ENCODE measurements around the gene DNM1. TPM values are rescaled to one million over a fixed set of nuclear protein-coding genes. Genes with fewer than 3 reads are reported as not detected.

DNM1 gene
- total RNA-seq, 4 donors from 2014 or later: 6.9 to 11.4 (median 9.0) TPM

DNA sequence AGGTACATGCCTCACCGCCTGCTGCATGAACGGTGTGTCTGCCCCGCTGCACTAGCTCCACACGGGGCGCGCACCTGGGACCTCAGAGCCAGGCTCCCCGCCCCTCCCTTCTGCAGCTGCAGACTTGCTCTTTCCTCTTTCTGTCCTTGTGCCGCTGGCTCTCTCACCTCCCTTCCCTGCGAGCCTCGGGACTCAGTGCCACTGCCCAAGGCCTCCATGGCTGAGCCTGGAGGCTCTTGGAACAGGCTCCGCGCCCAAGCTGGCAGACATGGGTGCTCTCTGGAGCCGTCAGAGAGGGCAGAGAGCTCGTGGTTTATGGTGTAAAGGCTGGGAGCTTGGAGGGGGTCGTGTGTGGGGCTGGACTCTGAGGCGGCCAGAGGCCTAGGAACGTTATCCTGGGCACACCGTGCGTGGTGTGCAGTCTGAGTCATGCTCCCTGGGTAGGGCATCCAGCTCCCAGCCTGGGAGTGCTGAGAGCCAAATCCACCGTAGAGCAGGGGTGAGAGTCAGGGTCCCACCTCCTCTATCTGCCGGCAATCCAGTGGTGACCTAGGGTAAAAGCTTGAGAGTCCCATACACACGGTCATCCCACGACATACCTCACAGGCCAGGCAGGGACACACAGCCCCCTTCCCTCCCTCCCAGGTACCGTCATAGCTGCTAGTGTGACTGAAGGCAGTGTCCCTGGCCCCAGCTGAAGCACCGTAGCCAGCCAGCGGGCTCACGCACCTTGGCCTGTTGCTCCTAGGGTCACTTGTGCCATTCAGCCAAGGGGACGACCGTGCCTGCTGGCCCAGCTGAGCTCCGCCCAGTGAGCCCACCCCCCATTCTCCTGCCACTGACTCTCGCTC is 50.2 kb downstream of the DNM1 start:
- TF ChIP-seq, protein P1, sequence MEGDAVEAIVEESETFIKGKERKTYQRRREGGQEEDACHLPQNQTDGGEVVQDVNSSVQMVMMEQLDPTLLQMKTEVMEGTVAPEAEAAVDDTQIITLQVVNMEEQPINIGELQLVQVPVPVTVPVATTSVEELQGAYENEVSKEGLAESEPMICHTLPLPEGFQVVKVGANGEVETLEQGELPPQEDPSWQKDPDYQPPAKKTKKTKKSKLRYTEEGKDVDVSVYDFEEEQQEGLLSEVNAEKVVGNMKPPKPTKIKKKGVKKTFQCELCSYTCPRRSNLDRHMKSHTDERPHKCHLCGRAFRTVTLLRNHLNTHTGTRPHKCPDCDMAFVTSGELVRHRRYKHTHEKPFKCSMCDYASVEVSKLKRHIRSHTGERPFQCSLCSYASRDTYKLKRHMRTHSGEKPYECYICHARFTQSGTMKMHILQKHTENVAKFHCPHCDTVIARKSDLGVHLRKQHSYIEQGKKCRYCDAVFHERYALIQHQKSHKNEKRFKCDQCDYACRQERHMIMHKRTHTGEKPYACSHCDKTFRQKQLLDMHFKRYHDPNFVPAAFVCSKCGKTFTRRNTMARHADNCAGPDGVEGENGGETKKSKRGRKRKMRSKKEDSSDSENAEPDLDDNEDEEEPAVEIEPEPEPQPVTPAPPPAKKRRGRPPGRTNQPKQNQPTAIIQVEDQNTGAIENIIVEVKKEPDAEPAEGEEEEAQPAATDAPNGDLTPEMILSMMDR (IDR thresholded peaks at IDR 0.05): no peak
- no peak for TF ChIP-seq POLR2A (IDR thresholded peaks at IDR 0.05)
- no peak for DNase-seq (ENCODE audit: low spot score in 2 of 2)
- H3K4me3 ChIP-seq (ENCODE audit: low read depth, poor library complexity, severe bottlenecking): no peak overlapping the region
- intact Hi-C loops (cut with DNase I; ENCODE audit: low total_unique reads): no loop called here
- 61 to 73% methylated on average over 29 to 31 of the region's 31 CpGs for WGBS, 2 donors

DNA sequence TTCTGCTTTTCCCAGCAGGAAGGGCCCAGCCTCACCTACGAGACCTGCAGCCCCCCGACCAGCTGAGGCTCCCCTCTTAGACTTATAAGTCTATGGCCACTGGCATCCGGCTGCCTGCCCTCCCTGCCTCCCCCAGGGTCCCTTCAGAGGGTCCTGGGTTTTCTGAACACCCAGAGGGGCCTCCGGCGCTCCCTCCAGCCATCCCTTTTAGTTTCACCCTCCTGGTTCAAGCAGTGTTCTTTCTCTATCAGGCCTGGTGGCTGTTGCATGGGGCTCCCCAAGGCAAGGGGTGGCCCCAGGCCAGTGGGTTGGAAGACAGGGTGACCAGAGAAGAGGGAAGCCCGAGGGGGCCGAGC is 50.8 kb downstream of the DNM1 start:
- intact Hi-C loops (cut with DNase I; ENCODE audit: low total_unique reads): no loop called here
- 66 to 70% methylated on average over 7 of the region's 7 CpGs for WGBS, 2 donors

DNA sequence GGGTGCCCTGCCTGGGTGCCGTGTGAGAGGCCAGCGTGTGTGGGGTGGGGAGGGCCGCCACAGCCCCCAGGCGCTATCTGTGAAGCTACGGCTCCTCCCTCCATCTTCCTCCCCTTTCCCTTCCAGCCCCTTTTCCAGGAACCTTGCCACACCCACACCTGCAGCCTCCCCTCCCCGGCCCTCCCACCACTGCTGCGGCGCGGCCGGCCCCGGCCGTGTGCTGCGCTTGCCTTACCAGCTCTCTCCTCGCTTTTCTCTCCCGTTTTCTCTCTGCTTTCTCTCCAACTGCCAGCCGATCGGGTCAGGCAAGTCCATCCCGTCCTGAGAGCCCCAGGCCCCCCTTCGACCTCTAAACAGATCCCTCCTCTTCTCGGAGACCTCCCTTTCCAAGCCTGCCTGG is 51.2 kb downstream of the DNM1 start:
- TF ChIP-seq POLR2A (IDR thresholded peaks at IDR 0.05): no peak
- TF ChIP-seq, protein P1 (IDR thresholded peaks at IDR 0.05): no peak
- intact Hi-C loops (cut with DNase I; ENCODE audit: low total_unique reads): no loop called here
- 47 to 56% methylated on average over 20 of the region's 20 CpGs for WGBS, 2 donors
- no peak for DNase-seq (ENCODE audit: low spot score in 2 of 2)
- H3K4me3 ChIP-seq (ENCODE audit: low read depth, poor library complexity, severe bottlenecking): no peak overlapping the region

More for the DNA sequence above, 50.8 kb downstream of the DNM1 start:
- no peak for TF ChIP-seq POLR2A (IDR thresholded peaks at IDR 0.05)
- TF ChIP-seq, protein P1 (IDR thresholded peaks at IDR 0.05): no peak
- H3K4me3 ChIP-seq (ENCODE audit: low read depth, poor library complexity, severe bottlenecking): no peak overlapping the region
- no peak for DNase-seq (ENCODE audit: low spot score in 2 of 2)

DNA sequence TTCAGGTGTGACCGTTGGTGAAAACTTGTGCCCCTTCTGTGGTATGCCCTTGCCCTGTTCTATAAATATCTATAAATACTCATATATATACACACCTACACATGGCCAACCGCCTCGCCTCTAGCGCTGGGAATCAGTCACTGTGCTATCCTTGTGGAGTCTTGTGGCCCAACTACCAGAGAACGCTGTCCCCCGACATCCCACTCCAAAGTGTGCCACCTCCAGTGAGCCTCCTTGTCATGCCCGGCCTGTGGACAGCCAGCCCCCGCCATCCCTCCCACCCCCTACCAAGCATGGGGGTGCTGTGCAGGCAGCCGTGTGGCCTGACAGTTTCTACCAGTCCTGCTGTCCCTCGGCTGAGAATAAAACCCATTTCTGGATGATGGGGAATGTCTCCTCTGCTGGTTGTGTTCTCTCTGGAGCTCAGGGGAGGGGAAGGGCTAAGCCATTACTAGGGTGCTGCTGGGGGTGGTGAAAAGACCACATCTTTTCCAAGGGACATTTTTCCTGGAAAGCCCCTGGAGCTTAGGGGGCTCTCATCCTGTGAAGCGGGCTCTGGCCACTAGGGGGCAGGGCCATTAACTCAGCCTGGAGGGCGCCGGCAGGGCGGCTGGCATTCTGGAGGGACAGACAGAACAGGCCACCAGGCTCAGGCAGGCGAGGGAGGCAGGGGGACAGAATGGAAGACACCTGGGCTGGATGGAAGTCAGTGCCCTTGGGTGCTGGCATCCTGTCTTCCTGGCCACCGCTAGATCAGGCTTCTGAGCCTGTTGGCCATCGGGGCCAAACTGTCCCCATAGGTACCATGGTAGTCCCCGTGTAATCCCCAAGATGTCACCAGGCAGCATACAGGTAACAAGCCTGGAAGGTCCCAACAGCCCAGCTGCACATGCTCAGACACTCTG is 51.9 kb downstream of the DNM1 start:
- H3K4me3 ChIP-seq (ENCODE audit: low read depth, poor library complexity, severe bottlenecking): no peak overlapping the region
- WGBS, 2 donors: 59 to 62% methylated on average over 18 of the region's 18 CpGs
- peak in 1 of 2 donors; percentile 92 for DNase-seq (ENCODE audit: low spot score in 2 of 2)
- TF ChIP-seq, protein P1 (IDR thresholded peaks at IDR 0.05): peak in 1 of 3 donors; percentile 61
- no peak for TF ChIP-seq POLR2A (IDR thresholded peaks at IDR 0.05)
- intact Hi-C loops (cut with DNase I; ENCODE audit: low total_unique reads): no loop called here

DNA sequence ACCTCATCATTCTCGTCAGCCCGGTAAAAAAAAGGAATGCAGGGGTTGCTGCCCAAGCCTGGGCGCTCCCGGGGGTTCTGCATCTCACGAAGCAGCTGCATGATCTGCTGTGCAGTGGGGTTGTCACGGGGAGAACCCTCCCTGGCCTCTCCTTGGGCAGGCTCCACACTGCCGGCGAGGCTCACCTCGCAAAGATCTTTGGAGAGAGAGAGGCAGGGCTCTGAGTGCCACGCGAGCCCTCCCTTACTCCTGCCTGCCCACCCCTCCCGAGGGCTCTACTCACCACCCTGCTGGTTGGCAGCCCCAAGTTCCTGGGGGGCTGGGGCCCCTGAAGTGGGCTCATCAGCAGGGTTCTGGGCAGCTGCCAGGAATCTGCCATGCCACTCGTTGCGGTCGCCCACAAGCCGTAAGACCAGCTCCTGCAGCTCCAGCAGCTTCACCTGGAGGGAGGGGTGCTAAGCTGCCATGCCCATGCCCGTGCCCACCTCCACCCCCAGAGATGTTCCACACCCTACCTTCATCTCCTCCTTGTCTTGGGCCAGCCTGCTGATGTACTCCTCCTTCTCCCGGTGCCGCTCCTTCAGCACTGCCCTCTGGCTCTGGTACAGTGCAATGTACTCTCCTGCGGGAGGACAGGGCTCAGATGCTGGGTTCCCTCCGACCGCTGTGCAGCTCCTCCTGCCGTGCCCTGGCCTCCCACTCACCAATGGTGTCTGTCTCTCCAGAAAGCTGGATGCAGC is 54.1 kb downstream of the DNM1 start:
- no peak overlapping the region for H3K4me3 ChIP-seq (ENCODE audit: low read depth, poor library complexity, severe bottlenecking)
- intact Hi-C loops (cut with DNase I; ENCODE audit: low total_unique reads): no loop called here
- WGBS, 2 donors: 77 to 83% methylated on average over 23 of the region's 23 CpGs
- TF ChIP-seq, protein P1 (IDR thresholded peaks at IDR 0.05): no peak
- no peak for TF ChIP-seq POLR2A (IDR thresholded peaks at IDR 0.05)
- DNase-seq (ENCODE audit: low spot score in 2 of 2): no peak
